ENCODE measurements around the gene TOP3B. TPM values are rescaled to one million over a fixed set of nuclear protein-coding genes. Genes with fewer than 3 reads are reported as not detected.

The TOP3B gene
- total RNA-seq, 2 experiments from 2014 or later: 82.6 to 98.7 TPM

DNA sequence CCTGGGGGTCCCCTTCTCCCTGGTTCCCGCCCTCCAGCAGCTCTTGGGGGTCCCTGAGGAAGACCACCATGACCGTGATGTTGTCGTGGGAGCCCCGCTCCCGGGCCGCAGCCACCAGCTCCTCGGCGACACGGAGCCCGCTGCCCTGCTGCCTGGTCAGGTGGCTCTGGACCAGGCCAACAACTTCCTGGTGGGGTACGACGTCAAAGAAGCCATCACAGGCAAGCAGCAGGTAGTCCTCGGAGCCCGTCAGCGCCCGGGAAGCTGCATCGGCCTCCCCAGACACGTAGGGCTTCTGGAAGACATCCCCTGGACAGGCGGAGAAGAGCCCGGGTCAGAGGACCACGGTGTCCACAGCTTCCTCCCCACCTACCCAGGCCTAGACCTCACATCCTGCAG, 59.4 kb downstream of the TOP3B start:
- Histone ChIP-seq H3K4me2 (ENCODE audit: low read length) (no peak overlapping the region), H3K36me3 (ENCODE audit: insufficient read depth, low read length) (no peaks in the 10 kb centered on the region), H3K4me1 (ENCODE audit: insufficient read depth, low read length, poor library complexity, severe bottlenecking) (no peaks in the 10 kb centered on the region), H3K4me3 (ENCODE audit: low read depth, low read length, poor library complexity, severe bottlenecking) (no peak overlapping the region), H3K79me2 (ENCODE audit: insufficient read depth, low read depth, low read length) (no peaks in the 10 kb centered on the region), H4K20me1 (ENCODE audit: insufficient read depth, low read length) (no peaks in the 10 kb centered on the region), H2AFZ (ENCODE audit: low read length) (no peak overlapping the region), H3K27ac (ENCODE audit: low read depth, low read length, poor library complexity, severe bottlenecking) (no peak overlapping the region), H3K9me3 (ENCODE audit: low read length) (no peaks in the 10 kb centered on the region), H3K9me2 (ENCODE audit: insufficient read depth, low read length) (no peaks in the 10 kb centered on the region)
- no peak for DNase-seq (ENCODE audit: low spot score)
- intact Hi-C loops (cut with micrococcal nuclease; ENCODE audit: unreplicated experiment): no loop called here
- BruUV-seq (replicated peaks): no TSS peak
- ChIA-PET POLR2A (interaction anchor here (1.3 kb wide), 1 partner anchor 10 kb away, joined by 5 read pairs; no protein-coding TSS in a partner anchor), CTCF (ENCODE audit: unreplicated experiment) (no interaction called here)
- TF ChIP-seq EZH2phosphoT487 (IDR thresholded peaks at IDR 0.05; ENCODE audit: borderline replicate concordance, low read depth, low read length): no peak
- TF ChIP-seq, protein P1, sequence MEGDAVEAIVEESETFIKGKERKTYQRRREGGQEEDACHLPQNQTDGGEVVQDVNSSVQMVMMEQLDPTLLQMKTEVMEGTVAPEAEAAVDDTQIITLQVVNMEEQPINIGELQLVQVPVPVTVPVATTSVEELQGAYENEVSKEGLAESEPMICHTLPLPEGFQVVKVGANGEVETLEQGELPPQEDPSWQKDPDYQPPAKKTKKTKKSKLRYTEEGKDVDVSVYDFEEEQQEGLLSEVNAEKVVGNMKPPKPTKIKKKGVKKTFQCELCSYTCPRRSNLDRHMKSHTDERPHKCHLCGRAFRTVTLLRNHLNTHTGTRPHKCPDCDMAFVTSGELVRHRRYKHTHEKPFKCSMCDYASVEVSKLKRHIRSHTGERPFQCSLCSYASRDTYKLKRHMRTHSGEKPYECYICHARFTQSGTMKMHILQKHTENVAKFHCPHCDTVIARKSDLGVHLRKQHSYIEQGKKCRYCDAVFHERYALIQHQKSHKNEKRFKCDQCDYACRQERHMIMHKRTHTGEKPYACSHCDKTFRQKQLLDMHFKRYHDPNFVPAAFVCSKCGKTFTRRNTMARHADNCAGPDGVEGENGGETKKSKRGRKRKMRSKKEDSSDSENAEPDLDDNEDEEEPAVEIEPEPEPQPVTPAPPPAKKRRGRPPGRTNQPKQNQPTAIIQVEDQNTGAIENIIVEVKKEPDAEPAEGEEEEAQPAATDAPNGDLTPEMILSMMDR (conservative IDR thresholded peaks at IDR 0.05; ENCODE audit: low read length): no peak

DNA sequence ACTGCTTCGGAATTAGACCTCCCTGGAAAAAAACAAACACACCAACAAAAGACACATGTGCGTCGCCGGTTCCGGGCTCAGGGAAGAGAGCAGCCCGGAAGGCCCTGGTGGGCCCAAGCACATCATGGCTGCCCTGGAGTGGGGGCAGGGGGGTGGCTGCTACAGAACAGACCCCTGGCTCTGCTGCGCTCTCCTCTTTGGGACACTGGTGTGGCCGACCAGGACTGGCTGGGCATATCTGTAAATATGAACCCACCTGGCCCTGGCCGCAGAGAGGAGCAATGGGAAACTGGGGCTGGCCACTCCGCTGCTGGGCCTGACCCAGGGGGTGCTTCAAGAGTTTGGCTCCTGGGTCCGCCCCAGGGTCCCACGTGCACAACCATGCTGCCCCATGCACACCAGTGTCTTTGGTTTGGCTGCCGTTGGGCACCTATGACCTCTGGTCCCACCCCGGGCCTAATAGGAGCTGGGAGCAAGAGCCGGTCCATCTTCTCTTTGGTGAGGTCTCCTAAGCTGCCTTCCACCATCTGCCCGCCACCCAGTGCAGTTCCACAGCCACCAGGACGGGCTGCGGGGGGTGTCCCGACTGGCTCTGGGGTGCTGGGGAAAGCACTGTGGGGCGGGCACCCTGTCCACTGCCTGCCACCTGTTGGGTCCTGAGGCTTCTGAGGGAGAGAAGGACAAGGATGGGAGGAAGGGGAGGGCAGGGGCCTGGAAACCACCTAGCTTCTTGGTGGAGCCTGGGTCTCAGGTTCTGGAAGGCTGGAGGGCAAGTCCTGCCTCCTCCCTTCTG, 60.0 kb downstream of the TOP3B start:
- DNase-seq (ENCODE audit: low spot score): no peak
- H3K4me2 ChIP-seq (ENCODE audit: low read length): no peak overlapping the region
- no TSS peak for BruUV-seq (replicated peaks)
- no peaks in the 10 kb centered on the region for H3K9me2 ChIP-seq (ENCODE audit: insufficient read depth, low read length)
- TF ChIP-seq, protein P1 (conservative IDR thresholded peaks at IDR 0.05; ENCODE audit: low read length): no peak
- TF ChIP-seq EZH2phosphoT487 (IDR thresholded peaks at IDR 0.05; ENCODE audit: borderline replicate concordance, low read depth, low read length): no peak
- no peaks in the 10 kb centered on the region for H3K9me3 ChIP-seq (ENCODE audit: low read length)
- no peaks in the 10 kb centered on the region for H3K79me2 ChIP-seq (ENCODE audit: insufficient read depth, low read depth, low read length)
- no peaks in the 10 kb centered on the region for H3K4me1 ChIP-seq (ENCODE audit: insufficient read depth, low read length, poor library complexity, severe bottlenecking)
- ChIA-PET CTCF (ENCODE audit: unreplicated experiment) (no interaction called here), POLR2A (interaction anchor here (1.3 kb wide), 1 partner anchor 10 kb away, joined by 5 read pairs; no protein-coding TSS in a partner anchor)
- no peak overlapping the region for H3K4me3 ChIP-seq (ENCODE audit: low read depth, low read length, poor library complexity, severe bottlenecking)
- H3K36me3 ChIP-seq (ENCODE audit: insufficient read depth, low read length): no peaks in the 10 kb centered on the region
- no peaks in the 10 kb centered on the region for H4K20me1 ChIP-seq (ENCODE audit: insufficient read depth, low read length)
- no peak overlapping the region for H3K27ac ChIP-seq (ENCODE audit: low read depth, low read length, poor library complexity, severe bottlenecking)
- H2AFZ ChIP-seq (ENCODE audit: low read length): no peak overlapping the region
- intact Hi-C loops (cut with micrococcal nuclease; ENCODE audit: unreplicated experiment): no loop called here

DNA sequence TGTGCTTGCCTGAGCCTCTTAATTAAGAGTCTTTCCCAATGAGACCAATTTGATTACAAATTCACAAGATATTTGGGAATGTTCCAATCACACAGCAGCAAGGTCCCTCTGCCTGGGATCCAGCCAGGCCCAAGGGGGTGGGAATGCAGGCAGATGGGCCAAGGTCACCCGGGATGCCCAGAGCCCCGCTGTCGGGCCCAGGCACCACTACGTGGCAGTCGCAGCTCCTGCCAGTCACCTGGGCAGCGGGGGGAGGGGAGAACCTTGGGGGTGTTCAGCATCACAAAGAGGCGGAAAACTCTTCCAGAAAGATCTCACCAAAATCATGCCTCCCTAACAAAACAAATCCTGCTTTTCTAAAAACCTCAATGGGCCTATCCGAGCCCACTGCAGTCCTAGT, 60.9 kb downstream of the TOP3B start:
- POLR2A ChIA-PET: no interaction called here
- Histone ChIP-seq H3K4me1 (ENCODE audit: insufficient read depth, low read length, poor library complexity, severe bottlenecking) (no peaks in the 10 kb centered on the region), H4K20me1 (ENCODE audit: insufficient read depth, low read length) (no peaks in the 10 kb centered on the region), H3K9me2 (ENCODE audit: insufficient read depth, low read length) (no peaks in the 10 kb centered on the region), H3K79me2 (ENCODE audit: insufficient read depth, low read depth, low read length) (no peaks in the 10 kb centered on the region), H2AFZ (ENCODE audit: low read length) (no peak overlapping the region), H3K36me3 (ENCODE audit: insufficient read depth, low read length) (no peaks in the 10 kb centered on the region), H3K4me3 (ENCODE audit: low read depth, low read length, poor library complexity, severe bottlenecking) (no peak overlapping the region), H3K9me3 (ENCODE audit: low read length) (no peaks in the 10 kb centered on the region), H3K4me2 (ENCODE audit: low read length) (no peak overlapping the region), H3K27ac (ENCODE audit: low read depth, low read length, poor library complexity, severe bottlenecking) (no peak overlapping the region)
- BruUV-seq (replicated peaks): no TSS peak
- CTCF ChIA-PET (ENCODE audit: unreplicated experiment): no interaction called here
- TF ChIP-seq EZH2phosphoT487 (IDR thresholded peaks at IDR 0.05; ENCODE audit: borderline replicate concordance, low read depth, low read length): no peak
- TF ChIP-seq, protein P1 (conservative IDR thresholded peaks at IDR 0.05; ENCODE audit: low read length): no peak
- DNase-seq (ENCODE audit: low spot score): no peak
- intact Hi-C loops (cut with micrococcal nuclease; ENCODE audit: unreplicated experiment): no loop called here
